Measurements from ENCODE around the gene FOXN3.

FOXN3 gene

DNA sequence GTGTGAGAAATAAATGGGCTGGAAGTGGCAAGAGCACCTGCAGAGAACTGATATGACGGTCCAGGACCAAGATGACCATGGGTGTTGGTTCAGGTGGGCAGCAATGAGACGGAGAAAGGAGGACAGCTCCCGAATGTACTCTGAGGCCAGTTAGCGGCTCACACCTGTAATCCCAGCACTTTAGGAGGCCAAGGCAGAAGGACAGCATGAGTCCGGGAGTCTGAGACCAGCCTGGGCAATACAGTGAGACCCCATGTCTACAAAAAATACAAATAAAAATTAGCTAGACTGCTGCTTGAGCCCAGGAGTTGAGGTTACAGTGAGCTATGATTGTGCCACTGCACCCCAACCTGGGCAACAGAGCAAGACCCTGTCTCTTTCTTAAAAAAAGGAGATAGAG, 60.1 kb downstream of the FOXN3 start:
- DNase-seq: no peak

DNA sequence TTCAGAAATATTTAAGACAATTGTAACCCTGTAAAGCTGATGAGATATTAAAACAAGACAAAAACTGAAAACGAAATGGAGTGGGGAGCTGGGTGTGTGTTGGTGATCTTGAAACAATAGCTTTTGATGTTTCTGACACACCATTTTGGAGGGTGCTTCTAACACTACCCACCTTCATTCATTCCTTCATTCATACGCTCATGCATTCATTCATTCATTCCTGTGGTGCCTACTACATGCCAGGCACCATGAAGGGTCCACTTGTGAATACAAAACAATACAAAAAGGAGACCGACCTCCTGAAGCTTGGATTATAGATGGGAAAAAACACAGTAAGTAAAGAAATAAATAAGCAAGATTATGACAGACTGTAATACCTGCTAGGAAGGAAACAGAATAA, 60.5 kb downstream of the FOXN3 start:
- no peak for DNase-seq

GRCh38 chr14:89353766-89354113, 63.3 kb downstream of the FOXN3 start:
- no peak for DNase-seq

- DNase-seq: no peak
Observed at GRCh38 chr14:89352976-89353765, 63.9 kb downstream of the FOXN3 start.

- no peak for DNase-seq
Observed at GRCh38 chr14:89351516-89352404, 65.3 kb downstream of the FOXN3 start.

GRCh38 chr14:89351221-89351515, 65.9 kb downstream of the FOXN3 start:
- no peak for DNase-seq

DNA sequence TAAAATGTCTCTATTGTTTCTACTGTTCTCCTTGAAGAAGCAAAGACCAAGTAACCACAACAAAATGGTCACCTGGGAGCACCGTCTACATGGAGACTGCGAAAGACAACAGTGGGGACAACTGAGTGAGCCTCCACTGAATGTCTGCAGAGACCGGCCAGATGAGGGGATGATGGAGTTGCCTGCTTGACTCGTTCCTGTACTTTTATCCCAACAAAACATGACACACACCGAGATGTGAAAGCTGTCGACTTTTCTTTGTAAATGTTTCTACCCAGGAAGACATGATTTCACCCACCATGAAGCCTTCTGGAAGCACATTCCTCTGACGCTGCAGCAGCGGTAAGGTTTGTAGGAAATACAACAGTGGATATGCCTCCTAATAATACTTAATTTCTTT, 66.9 kb downstream of the FOXN3 start:
- DNase-seq: no peak

GRCh38 chr14:89349171-89350008, 67.6 kb downstream of the FOXN3 start:
- DNase-seq: no peak

GRCh38 chr14:89348722-89349121, 68.3 kb downstream of the FOXN3 start:
- DNase-seq: no peak

GRCh38 chr14:89347885-89348284, 69.1 kb downstream of the FOXN3 start:
- no peak for DNase-seq

- no peak for DNase-seq
Observed at GRCh38 chr14:89344920-89345254, 72.1 kb downstream of the FOXN3 start.

GRCh38 chr14:89343356-89343755, 73.7 kb downstream of the FOXN3 start:
- DNase-seq: no peak

GRCh38 chr14:89342049-89342448, 75.0 kb downstream of the FOXN3 start:
- no peak for DNase-seq

DNA sequence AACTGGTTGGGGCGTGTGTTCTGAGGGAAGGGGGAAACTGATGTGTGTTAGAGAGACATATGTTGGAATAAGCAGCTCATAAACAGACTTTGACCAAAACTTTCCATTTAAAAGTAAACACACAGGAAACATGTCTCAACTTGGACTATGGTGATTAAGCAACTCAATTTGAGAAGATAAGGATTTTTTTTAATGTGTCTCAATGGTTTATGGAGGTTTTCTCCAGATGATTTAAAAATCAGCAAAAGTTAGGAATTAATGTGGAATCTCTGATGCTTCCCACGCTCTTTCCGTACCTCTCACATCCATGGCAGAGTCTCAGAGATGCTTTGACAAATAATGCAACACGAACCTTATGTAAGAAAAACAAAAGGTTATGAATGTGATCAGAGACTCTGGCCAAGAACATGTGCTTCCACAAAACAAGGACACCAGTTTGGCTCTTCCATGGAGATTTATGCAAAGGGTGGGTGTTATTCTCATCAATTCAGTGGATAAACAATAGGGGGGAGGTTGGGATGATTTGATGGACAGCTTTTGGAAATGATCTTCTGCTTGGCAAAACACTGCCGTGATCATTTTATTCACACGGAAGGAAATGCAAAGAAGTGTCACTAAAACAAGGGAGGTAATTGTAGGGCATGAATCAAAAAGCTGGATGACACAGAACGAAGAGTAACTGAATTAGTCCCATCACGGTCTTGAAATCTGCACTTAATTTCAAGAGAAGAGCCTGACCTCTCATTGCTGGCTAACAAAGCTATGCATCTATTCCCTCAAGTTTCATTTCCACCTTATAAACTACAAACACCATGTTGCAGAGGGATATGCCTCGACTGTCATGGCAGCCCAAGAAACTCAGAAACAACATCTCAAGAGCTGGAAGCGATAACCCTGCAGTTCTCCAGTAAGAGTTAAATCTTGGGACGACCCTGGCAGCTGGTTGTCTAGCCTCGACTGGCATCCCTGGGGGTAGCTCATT, 76.5 kb downstream of the FOXN3 start:
- DNase-seq: no peak

- DNase-seq: no peak
Observed at GRCh38 chr14:89339579-89339978, 77.5 kb downstream of the FOXN3 start.

DNA sequence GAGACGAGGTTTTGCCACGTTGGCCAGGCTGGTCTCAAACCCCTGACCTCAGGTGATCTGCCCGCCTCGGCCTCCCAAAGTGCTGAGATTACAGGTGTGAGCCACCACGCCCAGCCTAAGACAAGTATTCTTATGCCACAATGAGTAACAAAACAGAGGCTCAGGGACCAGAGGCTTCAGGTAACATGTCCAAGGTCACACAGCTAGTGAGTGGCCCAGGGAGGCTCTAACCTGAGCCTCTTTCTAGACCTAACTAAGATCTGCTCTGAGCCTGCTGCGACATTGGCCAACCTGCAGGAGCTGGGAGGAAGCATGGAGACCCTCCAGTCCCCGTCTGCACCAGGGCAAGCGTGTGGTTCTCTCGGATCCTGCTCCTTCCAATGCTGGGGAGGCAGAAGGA, 77.9 kb downstream of the FOXN3 start:
- no peak for DNase-seq

DNA sequence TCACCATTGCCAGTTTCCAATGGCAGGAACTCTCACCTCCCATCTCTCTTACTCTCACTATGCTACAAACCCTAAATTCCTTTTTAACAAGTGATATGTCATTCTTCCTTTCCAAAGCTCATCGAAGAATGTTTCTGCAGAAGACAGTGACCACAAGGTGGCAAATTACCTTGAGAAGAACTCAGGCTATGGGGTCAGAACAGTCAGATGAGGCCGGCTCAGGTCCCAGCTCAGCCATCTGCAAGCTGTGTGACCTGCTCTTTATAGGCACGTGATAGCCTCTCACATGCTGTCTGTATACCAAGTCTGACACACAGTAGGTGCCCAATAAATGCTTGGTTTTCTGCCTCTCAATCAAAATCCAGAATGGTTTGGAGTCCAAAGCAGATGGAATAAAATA, 80.7 kb downstream of the FOXN3 start:
- DNase-seq: no peak

DNA sequence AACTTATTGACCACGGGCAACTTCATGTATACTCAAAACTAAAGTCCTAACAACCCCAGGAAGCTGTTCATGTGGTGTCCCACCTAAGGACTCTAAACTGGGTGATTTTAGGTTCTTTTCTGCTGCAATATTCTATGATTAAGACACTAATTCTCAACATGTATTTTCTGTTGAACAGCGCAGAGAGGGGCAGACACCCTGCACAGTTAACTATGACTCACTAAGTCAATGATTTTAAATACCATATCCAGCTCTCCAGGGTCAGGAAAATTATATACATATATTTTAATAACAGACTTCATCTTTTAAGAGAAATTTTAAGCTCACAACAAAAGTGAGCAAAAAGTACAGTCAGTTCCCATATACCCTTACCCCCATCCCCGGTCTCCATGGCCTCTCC, 85.0 kb downstream of the FOXN3 start:
- DNase-seq: no peak

- no peak for DNase-seq
Observed at GRCh38 chr14:89331398-89331797, 85.6 kb downstream of the FOXN3 start.

DNA sequence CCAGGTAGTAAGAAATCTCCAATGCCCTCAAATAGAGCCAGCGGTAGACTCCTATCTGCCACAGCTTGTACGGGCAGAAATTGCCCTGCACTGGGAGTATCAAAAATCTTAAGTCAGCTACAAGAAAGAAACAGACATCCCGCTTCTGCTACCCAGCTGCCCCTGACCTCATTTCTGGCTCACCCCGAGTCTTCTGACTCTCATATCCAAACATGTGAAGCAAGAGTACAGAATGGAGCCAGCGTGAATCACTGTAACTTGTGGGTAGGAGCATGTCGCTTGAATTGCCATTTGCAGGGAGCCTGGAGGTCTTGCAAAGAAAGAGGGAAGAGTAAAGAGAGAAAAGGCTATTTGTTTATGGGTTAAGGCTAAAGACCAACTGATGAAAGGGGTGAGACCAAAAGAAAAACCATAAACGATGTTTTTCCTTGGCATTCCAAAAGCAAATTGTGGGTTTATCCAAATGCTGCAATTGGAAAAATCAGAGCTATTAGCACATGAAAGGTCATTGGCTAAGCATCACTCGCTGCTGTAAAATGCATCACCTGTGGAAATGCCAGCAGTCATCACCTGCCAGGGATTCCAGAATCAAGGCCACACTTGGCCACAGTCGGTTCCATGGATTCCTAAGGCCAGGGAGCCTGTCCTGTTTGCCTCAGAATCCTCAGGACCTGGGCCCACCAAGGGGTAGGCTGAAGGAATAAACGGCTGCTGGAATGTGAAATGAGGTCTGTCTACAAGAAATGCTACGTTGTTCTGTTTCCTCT, 86.6 kb downstream of the FOXN3 start:
- DNase-seq: no peak

DNA sequence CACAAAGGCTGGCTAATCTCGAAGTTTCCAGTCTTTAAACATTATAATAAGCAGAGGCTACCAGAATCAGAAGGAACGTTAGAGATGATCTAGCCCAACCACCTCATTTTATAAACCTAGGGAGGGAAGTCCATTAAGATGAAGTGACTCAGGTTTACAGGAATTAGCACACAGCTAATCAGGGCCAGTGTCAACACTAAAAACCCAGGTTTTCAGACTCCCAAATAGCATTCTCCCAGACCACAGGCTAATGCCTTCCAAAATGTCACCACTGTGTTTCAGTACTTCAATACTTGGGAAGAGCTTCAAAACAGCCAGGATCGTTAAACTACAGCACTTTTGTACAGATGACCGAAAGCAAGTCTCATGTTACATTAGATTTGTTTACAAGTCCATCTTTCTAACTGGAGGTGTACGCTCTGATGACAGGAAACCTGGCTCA, 89.2 kb downstream of the FOXN3 start:
- DNase-seq: no peak

DNA sequence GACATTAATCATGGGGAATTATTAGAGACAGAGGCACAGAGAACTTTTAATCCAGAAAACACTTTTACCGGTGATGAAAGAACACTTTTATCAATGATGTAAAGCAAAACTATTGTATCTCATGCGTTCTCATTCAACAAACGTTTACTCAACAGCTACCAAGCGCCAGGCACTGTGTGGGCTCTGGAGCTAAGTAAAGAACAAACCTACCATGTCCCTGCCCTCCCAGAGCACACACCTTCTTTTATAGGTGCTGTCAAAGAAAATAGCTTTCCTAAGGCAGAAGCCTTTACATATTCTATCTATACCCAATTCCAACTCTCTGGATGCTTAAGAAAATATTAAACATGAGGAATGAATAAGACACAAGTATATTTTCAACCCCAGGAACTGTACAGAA, 91.1 kb downstream of the FOXN3 start:
- no peak for DNase-seq
